GM23338 (cell line): ENCODE results near the gene KNOP1. TPM values are rescaled to one million over a fixed set of nuclear protein-coding genes. Genes with fewer than 3 reads are reported as not detected.

Source experiments
- ATAC-seq: fragments of 200-7000 bp; cut with Tn5 transposase; 3 replicates; pipeline ENCODE4 v1.9.1; 2020
- DNase-seq: peaks from one replicate; pipeline ENCODE4 v3.0.0-alpha.2; 2015; ENCODE audit warnings: low spot score
- H2AFZ ChIP-seq: fragments of 200-600 bp; sonication (generic); 2 replicates; pipeline ENCODE4 v1.8.0; 2016; ENCODE audit warnings: antibody characterized with exemption, mild to moderate bottlenecking, moderate library complexity
- H3F3A ChIP-seq: fragments of 200-600 bp; sonication (generic); replicated peaks from 2 replicates; pipeline ENCODE4 v1.8.0; 2017; ENCODE audit warnings: antibody characterized with exemption, mixed run types, low read depth
- H3K27ac ChIP-seq: fragments of 200-600 bp; sonication (generic); 2 replicates; pipeline ENCODE4 v1.6.1; 2016; ENCODE audit warnings: low read depth
- H3K27me3 ChIP-seq: fragments of 200-600 bp; sonication (generic); 2 replicates; pipeline ENCODE4 v1.8.0; 2016; ENCODE audit warnings: mild to moderate bottlenecking, mixed run types, moderate library complexity; ENCODE audit not compliant: insufficient read depth
- H3K36me3 ChIP-seq: fragments of 200-600 bp; sonication (generic); 2 replicates; pipeline ENCODE4 v1.8.0; 2016; ENCODE audit warnings: mild to moderate bottlenecking; ENCODE audit not compliant: insufficient read depth
- H3K4me1 ChIP-seq: fragments of 200-600 bp; sonication (generic); 2 replicates; pipeline ENCODE4 v1.8.0; 2016; ENCODE audit warnings: mild to moderate bottlenecking, moderate library complexity; ENCODE audit not compliant: insufficient read depth
- H3K4me2 ChIP-seq: fragments of 200-600 bp; sonication (generic); 2 replicates; pipeline ENCODE4 v1.7.1; 2017; ENCODE audit warnings: mixed run types
- H3K4me3 ChIP-seq: fragments of 200-600 bp; sonication (generic); 2 replicates; pipeline ENCODE4 v1.6.1; 2016; ENCODE audit warnings: mixed run types
- H3K79me2 ChIP-seq: fragments of 200-600 bp; sonication (generic); replicated peaks from 2 replicates; pipeline ENCODE4 v1.8.0; 2017; ENCODE audit warnings: mild to moderate bottlenecking; ENCODE audit not compliant: insufficient read depth
- H3K9me2 ChIP-seq: fragments of 200-600 bp; sonication (generic); 2 replicates; pipeline ENCODE4 v1.8.0; 2017; ENCODE audit not compliant: insufficient read depth
- H4K20me1 ChIP-seq: fragments of 200-600 bp; sonication (generic); replicated peaks from 2 replicates; pipeline ENCODE4 v1.8.0; 2017; ENCODE audit warnings: mild to moderate bottlenecking; ENCODE audit not compliant: insufficient read depth
- H3K27ac Mint-ChIP-seq: 2 replicates; pipeline ENCODE4 v1.8.0; 2020; ENCODE audit warnings: inconsistent platforms, mild to moderate bottlenecking, moderate library complexity, mixed read lengths
- H3K27me3 Mint-ChIP-seq: 3 replicates; pipeline ENCODE4 v1.8.0; 2022; ENCODE audit warnings: low read depth, mild to moderate bottlenecking, moderate library complexity, mixed read lengths, inconsistent platforms; ENCODE audit not compliant: insufficient read depth, poor library complexity
- H3K36me3 Mint-ChIP-seq: 3 replicates; pipeline ENCODE4 v1.8.0; 2021; ENCODE audit warnings: low read depth, mild to moderate bottlenecking, inconsistent platforms, moderate library complexity, mixed read lengths
- H3K4me1 Mint-ChIP-seq: 3 replicates; pipeline ENCODE4 v1.8.0; 2020; ENCODE audit warnings: mild to moderate bottlenecking, inconsistent platforms, mixed read lengths
- H3K4me3 Mint-ChIP-seq: 3 replicates; pipeline ENCODE4 v1.8.0; 2021; ENCODE audit warnings: moderate library complexity, mild to moderate bottlenecking, inconsistent platforms, mixed read lengths
- H3K9me3 Mint-ChIP-seq: 3 replicates; pipeline ENCODE4 v1.8.0; 2020; ENCODE audit warnings: moderate library complexity, mild to moderate bottlenecking, inconsistent platforms, mixed read lengths
- CREB1 ChIP-seq: fragments of 250-450 bp; sonication (Bioruptor Pico); IDR thresholded peaks from 2 replicates; pipeline ENCODE4 v1.5.0; 2020; ENCODE audit warnings: low read depth, mild to moderate bottlenecking, moderate library complexity
- EZH2 ChIP-seq: fragments of 200-600 bp; sonication (generic); IDR thresholded peaks from one replicate; pipeline ENCODE4 v1.8.0; 2017; ENCODE audit warnings: antibody characterized with exemption, mild to moderate bottlenecking, low read depth; ENCODE audit not compliant: unreplicated experiment
- EZH2phosphoT487 ChIP-seq: fragments of 200-600 bp; sonication (generic); IDR thresholded peaks from one replicate; pipeline ENCODE4 v1.8.1; 2018; ENCODE audit warnings: antibody characterized with exemption; ENCODE audit not compliant: unreplicated experiment
- JUNB ChIP-seq: IDR thresholded peaks from one replicate; pipeline ENCODE4 v1.6.1; 2016; ENCODE audit warnings: antibody characterized with exemption; ENCODE audit not compliant: unreplicated experiment
- NANOG ChIP-seq: IDR thresholded peaks from 2 replicates; pipeline ENCODE4 v1.6.1; 2016; ENCODE audit warnings: antibody characterized with exemption, borderline replicate concordance
- POLR2AphosphoS5 ChIP-seq: IDR thresholded peaks from 2 replicates; pipeline ENCODE4 v1.6.1; 2016; ENCODE audit warnings: antibody characterized with exemption, low read depth
- STAT1 ChIP-seq: IDR thresholded peaks from one replicate; pipeline ENCODE4 v1.6.1; 2016; ENCODE audit warnings: antibody characterized with exemption; ENCODE audit not compliant: unreplicated experiment
- ZNF114 ChIP-seq: fragments of 250-450 bp; sonication (Bioruptor Pico); IDR thresholded peaks from 2 replicates; pipeline ENCODE4 v1.5.0; 2020; ENCODE audit warnings: mild to moderate bottlenecking, moderate library complexity
- ZNF331 ChIP-seq: fragments of 250-450 bp; sonication (Bioruptor Pico); IDR thresholded peaks from 2 replicates; pipeline ENCODE4 v1.5.0; 2020; ENCODE audit warnings: low read depth, mild to moderate bottlenecking, moderate library complexity
- ZNF462 ChIP-seq: fragments of 250-450 bp; sonication (Bioruptor Pico); IDR thresholded peaks from 2 replicates; pipeline ENCODE4 v1.5.0; 2020; ENCODE audit warnings: mild to moderate bottlenecking, moderate library complexity
- polyA plus RNA-seq: library from polyadenylated mRNA; unstranded; fragments of >200 nt; fragmentation: Nextera tagmentation; extraction: Ambion mirVana; gene quantifications from 2 replicates; pipeline ENCODE4 v1.2.1, GENCODE V29; 2016
- total RNA-seq: library from RNA; depleted of rRNA; stranded (reverse); fragments of >200 nt; shearing (Covaris generic); gene quantifications from 2 replicates; pipeline ENCODE4 v1.2.3, GENCODE V29; 2014
- TF ChIP-seq, protein P1 (sequence below): IDR thresholded peaks from one replicate; pipeline ENCODE4 v1.6.1; 2018; ENCODE audit warnings: antibody characterized with exemption; ENCODE audit not compliant: unreplicated experiment
- TF ChIP-seq, protein P2 (sequence below), 2 experiments: fragments of 200-600 bp in 1 of 2; sonication (generic) in 1 of 2; conservative IDR thresholded peaks; 2 replicates each; pipeline versions ENCODE4 v1.5.1 to v1.6.1; 2016 to 2017; ENCODE audit warnings: antibody characterized with exemption in 2 of 2, low read depth in 2 of 2, mild to moderate bottlenecking in 2 of 2, moderate library complexity in 1 of 2
- TF ChIP-seq, protein P3 (sequence below): IDR thresholded peaks from 2 replicates; pipeline ENCODE4 v1.6.1; 2016; ENCODE audit warnings: antibody characterized with exemption

Gene KNOP1
- total and polyA plus RNA-seq, 2 experiments from 2014 or later: 57.7 to 190 TPM

DNA sequence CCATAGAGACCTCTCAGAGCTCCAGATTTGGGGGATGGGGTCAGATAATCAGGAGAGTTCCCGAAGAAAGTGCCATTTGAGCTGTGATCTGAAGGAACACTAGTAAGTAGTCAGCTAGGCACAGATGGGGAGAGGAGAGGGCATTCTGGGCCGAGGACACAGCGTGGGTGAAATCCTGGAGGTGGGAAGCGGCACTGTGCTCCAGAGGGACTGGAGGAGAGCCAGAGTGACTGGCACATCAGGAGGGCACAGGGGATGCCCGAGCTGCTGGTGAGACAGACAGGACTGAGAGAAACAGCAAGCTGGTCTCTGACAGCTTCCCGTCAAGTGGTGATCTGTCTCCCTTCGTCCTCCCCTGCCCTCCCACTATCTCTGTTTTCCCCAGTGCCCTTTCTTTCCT is 40.6 kb downstream of the KNOP1 start:
- Histone ChIP-seq H4K20me1 (no peaks in the 10 kb centered on the region), H3K36me3 (no peaks in the 10 kb centered on the region), H3K27me3 (no peaks in the 10 kb centered on the region), H3F3A (no peaks in the 10 kb centered on the region), H3K4me1 (no peaks in the 10 kb centered on the region), H3K79me2 (no peaks in the 10 kb centered on the region), H3K4me2 (no peak overlapping the region), H2AFZ (no peak overlapping the region), H3K27ac (no peak overlapping the region), H3K9me2 (no peaks in the 10 kb centered on the region), H3K4me3 (no peak overlapping the region)
- Mint-ChIP-seq H3K9me3 (no peaks in the 10 kb centered on the region), H3K4me1 (no peaks in the 10 kb centered on the region), H3K27me3 (peaks cover 7% of the 10 kb centered on the region), H3K27ac (no peak overlapping the region), H3K4me3 (no peak overlapping the region), H3K36me3 (peaks cover 11% of the 10 kb centered on the region)
- no peak for DNase-seq
- ATAC-seq: no peak
- TF ChIP-seq EZH2phosphoT487: no peak
- TF ChIP-seq, protein P1, sequence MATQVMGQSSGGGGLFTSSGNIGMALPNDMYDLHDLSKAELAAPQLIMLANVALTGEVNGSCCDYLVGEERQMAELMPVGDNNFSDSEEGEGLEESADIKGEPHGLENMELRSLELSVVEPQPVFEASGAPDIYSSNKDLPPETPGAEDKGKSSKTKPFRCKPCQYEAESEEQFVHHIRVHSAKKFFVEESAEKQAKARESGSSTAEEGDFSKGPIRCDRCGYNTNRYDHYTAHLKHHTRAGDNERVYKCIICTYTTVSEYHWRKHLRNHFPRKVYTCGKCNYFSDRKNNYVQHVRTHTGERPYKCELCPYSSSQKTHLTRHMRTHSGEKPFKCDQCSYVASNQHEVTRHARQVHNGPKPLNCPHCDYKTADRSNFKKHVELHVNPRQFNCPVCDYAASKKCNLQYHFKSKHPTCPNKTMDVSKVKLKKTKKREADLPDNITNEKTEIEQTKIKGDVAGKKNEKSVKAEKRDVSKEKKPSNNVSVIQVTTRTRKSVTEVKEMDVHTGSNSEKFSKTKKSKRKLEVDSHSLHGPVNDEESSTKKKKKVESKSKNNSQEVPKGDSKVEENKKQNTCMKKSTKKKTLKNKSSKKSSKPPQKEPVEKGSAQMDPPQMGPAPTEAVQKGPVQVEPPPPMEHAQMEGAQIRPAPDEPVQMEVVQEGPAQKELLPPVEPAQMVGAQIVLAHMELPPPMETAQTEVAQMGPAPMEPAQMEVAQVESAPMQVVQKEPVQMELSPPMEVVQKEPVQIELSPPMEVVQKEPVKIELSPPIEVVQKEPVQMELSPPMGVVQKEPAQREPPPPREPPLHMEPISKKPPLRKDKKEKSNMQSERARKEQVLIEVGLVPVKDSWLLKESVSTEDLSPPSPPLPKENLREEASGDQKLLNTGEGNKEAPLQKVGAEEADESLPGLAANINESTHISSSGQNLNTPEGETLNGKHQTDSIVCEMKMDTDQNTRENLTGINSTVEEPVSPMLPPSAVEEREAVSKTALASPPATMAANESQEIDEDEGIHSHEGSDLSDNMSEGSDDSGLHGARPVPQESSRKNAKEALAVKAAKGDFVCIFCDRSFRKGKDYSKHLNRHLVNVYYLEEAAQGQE: no peak
- TF ChIP-seq JUNB: no peak
- no peak for TF ChIP-seq NANOG
- TF ChIP-seq STAT1: no peak
- TF ChIP-seq CREB1: no peak
- TF ChIP-seq, protein P2, sequence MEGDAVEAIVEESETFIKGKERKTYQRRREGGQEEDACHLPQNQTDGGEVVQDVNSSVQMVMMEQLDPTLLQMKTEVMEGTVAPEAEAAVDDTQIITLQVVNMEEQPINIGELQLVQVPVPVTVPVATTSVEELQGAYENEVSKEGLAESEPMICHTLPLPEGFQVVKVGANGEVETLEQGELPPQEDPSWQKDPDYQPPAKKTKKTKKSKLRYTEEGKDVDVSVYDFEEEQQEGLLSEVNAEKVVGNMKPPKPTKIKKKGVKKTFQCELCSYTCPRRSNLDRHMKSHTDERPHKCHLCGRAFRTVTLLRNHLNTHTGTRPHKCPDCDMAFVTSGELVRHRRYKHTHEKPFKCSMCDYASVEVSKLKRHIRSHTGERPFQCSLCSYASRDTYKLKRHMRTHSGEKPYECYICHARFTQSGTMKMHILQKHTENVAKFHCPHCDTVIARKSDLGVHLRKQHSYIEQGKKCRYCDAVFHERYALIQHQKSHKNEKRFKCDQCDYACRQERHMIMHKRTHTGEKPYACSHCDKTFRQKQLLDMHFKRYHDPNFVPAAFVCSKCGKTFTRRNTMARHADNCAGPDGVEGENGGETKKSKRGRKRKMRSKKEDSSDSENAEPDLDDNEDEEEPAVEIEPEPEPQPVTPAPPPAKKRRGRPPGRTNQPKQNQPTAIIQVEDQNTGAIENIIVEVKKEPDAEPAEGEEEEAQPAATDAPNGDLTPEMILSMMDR (conservative IDR thresholded peaks at IDR 0.05; ENCODE audit: low read depth in 2 of 2): no peak
- TF ChIP-seq EZH2: no peak
- TF ChIP-seq ZNF114 (CRISPR knock-in tag): no peak
- TF ChIP-seq, protein P3, sequence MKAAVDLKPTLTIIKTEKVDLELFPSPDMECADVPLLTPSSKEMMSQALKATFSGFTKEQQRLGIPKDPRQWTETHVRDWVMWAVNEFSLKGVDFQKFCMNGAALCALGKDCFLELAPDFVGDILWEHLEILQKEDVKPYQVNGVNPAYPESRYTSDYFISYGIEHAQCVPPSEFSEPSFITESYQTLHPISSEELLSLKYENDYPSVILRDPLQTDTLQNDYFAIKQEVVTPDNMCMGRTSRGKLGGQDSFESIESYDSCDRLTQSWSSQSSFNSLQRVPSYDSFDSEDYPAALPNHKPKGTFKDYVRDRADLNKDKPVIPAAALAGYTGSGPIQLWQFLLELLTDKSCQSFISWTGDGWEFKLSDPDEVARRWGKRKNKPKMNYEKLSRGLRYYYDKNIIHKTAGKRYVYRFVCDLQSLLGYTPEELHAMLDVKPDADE: no peak
- no peak for TF ChIP-seq ZNF462 (CRISPR knock-in tag)
- TF ChIP-seq ZNF331: no peak
- TF ChIP-seq POLR2AphosphoS5: no peak
